ENCODE measurements around the gene RHBDL1.

- TF ChIP-seq CTCF (IDR thresholded peaks at IDR 0.05) (no peak), ZFX (IDR thresholded peaks at IDR 0.05; ENCODE audit: borderline replicate concordance) (no peak)
Observed at GRCh38 chr16:681746-682427, 6.4 kb downstream of the RHBDL1 start.

Data from 22Rv1 (cell line).